ENCODE data around the gene CFAP161. TPM values are rescaled to one million over a fixed set of nuclear protein-coding genes. Genes with fewer than 3 reads are reported as not detected.

Gene CFAP161
- total and polyA plus RNA-seq, 7 donors = 0.03 to 0.28 TPM; not detected in 5

- Histone ChIP-seq H3K27me3 (ENCODE audit: insufficient read depth in 3 of 3, low read length in 2 of 3) (peaks cover 0 to 2% (median 0%) of the 10 kb centered on the region in 3 donors), H3K4me1 (no peaks in the 10 kb centered on the region), H3K4me3 (no peak overlapping the region), H3K9me3 (no peaks in the 10 kb centered on the region), H3K27ac (no peak overlapping the region), H3K36me3 (ENCODE audit: insufficient read depth in 1 of 2, low read depth in 1 of 2) (no peaks in the 10 kb centered on the region)
- intact Hi-C loops (cut with DNase I) = loop anchor here (10.0 kb wide), 2 partner anchors 59 to 301 kb away; no protein-coding TSS in a partner anchor
- ATAC-seq = no peak
- no peak for DNase-seq
- 93 to 100% (median 97%) methylated on average over 1 of the region's 1 CpG for WGBS, 3 donors
- TF ChIP-seq CTCF (IDR thresholded peaks at IDR 0.05) = no peak
Measured at GRCh38 chr15:81103857-81104256, 30.2 kb upstream of the CFAP161 start.

- no peaks in the 10 kb centered on the region for H3K36me3 ChIP-seq (ENCODE audit: insufficient read depth in 1 of 2, low read depth in 1 of 2)
- intact Hi-C loops (cut with DNase I) = loop anchor here (5.0 to 10.0 kb wide), 4 partner anchors 61 to 299 kb away; partner anchors contain the start of gene TLNRD1 (in 1 of the 2)
- DNase-seq (no peak), ATAC-seq (no peak)
- no peaks in the 10 kb centered on the region for H3K4me1 ChIP-seq
- H3K27me3 ChIP-seq (ENCODE audit: insufficient read depth in 3 of 3, low read length in 2 of 3) = no peaks in the 10 kb centered on the region
- H3K9me3 ChIP-seq = no peaks in the 10 kb centered on the region
- no peak for TF ChIP-seq CTCF (IDR thresholded peaks at IDR 0.05)
- no peak overlapping the region for H3K4me3 ChIP-seq
- H3K27ac ChIP-seq = no peak overlapping the region
- 60 to 68% (median 62%) methylated on average over 4 of the region's 4 CpGs for WGBS, 3 donors
Measured at GRCh38 chr15:81105545-81105944, 28.5 kb upstream of the CFAP161 start.

GRCh38 chr15:81106560-81106959 is 27.5 kb upstream of the CFAP161 start:
- Histone ChIP-seq H3K36me3 (ENCODE audit: insufficient read depth in 1 of 2, low read depth in 1 of 2) (no peaks in the 10 kb centered on the region), H3K4me1 (no peaks in the 10 kb centered on the region), H3K9me3 (no peaks in the 10 kb centered on the region), H3K27ac (no peak overlapping the region), H3K4me3 (no peak overlapping the region), H3K27me3 (ENCODE audit: insufficient read depth in 3 of 3, low read length in 2 of 3) (no peaks in the 10 kb centered on the region)
- peak in 1 of 2 donors; percentile 28 for DNase-seq
- 34 to 42% (median 36%) methylated on average over 6 of the region's 6 CpGs for WGBS, 3 donors
- peak; percentile 71 for TF ChIP-seq CTCF (IDR thresholded peaks at IDR 0.05)
- intact Hi-C loops (cut with DNase I) = loop anchor here (1.0 to 10.0 kb wide), 5 partner anchors 62 to 298 kb away; partner anchors contain the start of gene TLNRD1 (in 1 of the 2)
- ATAC-seq = peak; percentile 68 to 85 (median 78)

GRCh38 chr15:81107889-81108288 is 26.2 kb upstream of the CFAP161 start:
- no peak overlapping the region for H3K27ac ChIP-seq
- intact Hi-C loops (cut with DNase I) = loop anchor here (5.0 to 10.0 kb wide), 4 partner anchors 63 to 297 kb away; partner anchors contain the start of gene TLNRD1 (in 1 of the 2)
- ATAC-seq (no peak), DNase-seq (no peak)
- no peaks in the 10 kb centered on the region for H3K27me3 ChIP-seq (ENCODE audit: insufficient read depth in 3 of 3, low read length in 2 of 3)
- no peaks in the 10 kb centered on the region for H3K4me1 ChIP-seq
- no peaks in the 10 kb centered on the region for H3K9me3 ChIP-seq
- H3K36me3 ChIP-seq (ENCODE audit: insufficient read depth in 1 of 2, low read depth in 1 of 2) = no peaks in the 10 kb centered on the region
- H3K4me3 ChIP-seq = no peak overlapping the region
- WGBS, 3 donors = 73 to 85% (median 81%) methylated on average over 4 of the region's 4 CpGs
- TF ChIP-seq CTCF (IDR thresholded peaks at IDR 0.05) = no peak

GRCh38 chr15:81108427-81108826 is 25.6 kb upstream of the CFAP161 start:
- Histone ChIP-seq H3K27ac (no peak overlapping the region), H3K4me1 (no peaks in the 10 kb centered on the region), H3K9me3 (no peaks in the 10 kb centered on the region), H3K4me3 (no peak overlapping the region), H3K27me3 (ENCODE audit: insufficient read depth in 3 of 3, low read length in 2 of 3) (no peaks in the 10 kb centered on the region), H3K36me3 (ENCODE audit: insufficient read depth in 1 of 2, low read depth in 1 of 2) (no peaks in the 10 kb centered on the region)
- TF ChIP-seq CTCF (IDR thresholded peaks at IDR 0.05) = peak; percentile 55
- DNase-seq (no peak), ATAC-seq (peak in 1 of 4 donors; percentile 57)
- intact Hi-C loops (cut with DNase I) = loop anchor here (5.0 to 10.0 kb wide), 4 partner anchors 64 to 296 kb away; partner anchors contain the start of gene TLNRD1 (in 1 of the 2)
- 0 to 13% (median 3%) methylated on average over 1 of the region's 1 CpG for WGBS, 3 donors

Data from psoas muscle (tissue), 8 donors.